Transverse colon (tissue), 3 donors: ENCODE data around the gene TCOF1.

Experiments
- CTCF ChIP-seq, 5 experiments: fragments of 200-600 bp in 3 of 5; fragments of 450-650 bp in 2 of 5; sonication (generic) in 3 of 5; IDR thresholded peaks; 1 replicate in 2 of 5; 2 replicates in 3 of 5; pipeline ENCODE4 v1.5.1; 2016 to 2017; ENCODE audit warnings: antibody characterized with exemption in 5 of 5, inconsistent platforms in 3 of 5, mild to moderate bottlenecking in 2 of 5, moderate library complexity in 1 of 5
- POLR2A ChIP-seq: fragments of 450-650 bp; IDR thresholded peaks from one replicate; pipeline ENCODE4 v1.6.1; 2016; ENCODE audit warnings: antibody characterized with exemption, mild to moderate bottlenecking, moderate library complexity

- TF ChIP-seq POLR2A (no peak), CTCF (IDR thresholded peaks at IDR 0.05) (no peak)
Observed at GRCh38 chr5:150447188-150447587, 89.7 kb downstream of the TCOF1 start.
